ENCODE measurements around the gene PTTG1.

Gene PTTG1

GRCh38 chr5:160421625-160422258, at the start of gene PTTG1:
PTTG1 (plus strand) TSS chr5:160421855; CDS start chr5:160422313, 458 bp downstream.
- DNase-seq (ENCODE audit: low read depth in 1 of 2, low spot score in 1 of 2) = peak; percentile 79 to 83

GRCh38 chr5:160375166-160375565, 46.5 kb upstream of the PTTG1 start:
- no peak for DNase-seq (ENCODE audit: low read depth in 1 of 2, low spot score in 1 of 2)

DNA sequence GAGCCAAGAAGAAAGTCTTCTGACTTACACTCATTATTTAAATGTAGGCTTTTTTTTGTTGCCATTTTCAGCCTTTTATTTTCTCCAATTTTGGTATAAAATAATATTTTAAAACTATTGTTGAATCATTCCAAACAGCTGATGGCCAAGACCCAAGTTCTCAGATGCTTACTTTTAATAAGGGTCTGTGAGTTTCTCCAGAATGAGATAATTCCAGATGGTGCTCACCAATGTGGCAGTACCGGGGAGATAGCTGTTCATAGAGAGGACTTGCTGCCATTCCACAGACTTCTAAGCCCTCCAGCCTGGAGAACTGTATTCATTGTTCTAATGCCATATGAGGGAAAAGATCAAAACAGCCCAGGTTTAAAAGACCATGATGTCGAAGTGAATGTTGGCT, 46.0 kb upstream of the PTTG1 start:
- no peak for DNase-seq (ENCODE audit: low read depth in 1 of 2, low spot score in 1 of 2)

- no peak for DNase-seq (ENCODE audit: low read depth in 1 of 2, low spot score in 1 of 2)
Measured at GRCh38 chr5:160376416-160376815, 45.2 kb upstream of the PTTG1 start.

GRCh38 chr5:160377651-160378050, 44.0 kb upstream of the PTTG1 start:
- DNase-seq (ENCODE audit: low read depth in 1 of 2, low spot score in 1 of 2) = no peak

DNA sequence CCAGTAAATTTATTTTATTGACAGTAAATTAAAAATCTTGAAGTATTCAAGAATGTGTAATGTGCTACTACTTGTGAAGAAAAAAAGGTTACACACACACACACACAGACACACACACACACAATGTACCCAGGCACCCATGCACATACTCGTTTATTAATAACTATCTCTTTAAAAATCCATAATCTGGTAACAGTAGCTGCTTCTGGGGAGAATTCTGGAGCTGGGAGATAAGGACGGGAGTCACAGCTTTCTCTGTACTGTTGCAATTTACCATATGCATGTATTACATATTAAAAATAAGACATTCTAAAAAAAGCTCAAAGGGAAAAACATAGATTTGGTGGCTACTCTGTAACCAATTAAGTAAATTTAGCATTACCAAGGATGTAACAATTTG, 43.3 kb upstream of the PTTG1 start:
- DNase-seq (ENCODE audit: low read depth in 1 of 2, low spot score in 1 of 2) = no peak

DNA sequence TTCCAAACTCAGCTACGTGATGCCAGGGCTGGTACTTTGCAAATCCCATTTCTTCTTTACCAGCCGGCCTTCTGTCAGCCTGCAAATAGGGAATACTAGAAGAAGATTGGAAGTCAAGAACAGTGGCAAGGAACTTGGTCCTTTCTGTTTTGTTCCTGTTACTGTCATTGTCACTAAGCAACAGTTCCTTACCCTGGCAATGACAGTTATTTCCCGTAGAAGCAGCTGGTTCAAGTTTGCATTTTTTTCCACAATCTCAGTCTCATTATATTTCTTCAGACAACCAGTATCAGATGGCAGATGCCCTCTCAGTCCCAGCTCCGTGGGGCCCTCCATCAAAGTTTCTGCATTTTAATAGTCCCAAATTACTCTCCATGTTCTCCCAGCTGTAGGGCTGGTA, 42.1 kb upstream of the PTTG1 start:
- no peak for DNase-seq (ENCODE audit: low read depth in 1 of 2, low spot score in 1 of 2)

DNA sequence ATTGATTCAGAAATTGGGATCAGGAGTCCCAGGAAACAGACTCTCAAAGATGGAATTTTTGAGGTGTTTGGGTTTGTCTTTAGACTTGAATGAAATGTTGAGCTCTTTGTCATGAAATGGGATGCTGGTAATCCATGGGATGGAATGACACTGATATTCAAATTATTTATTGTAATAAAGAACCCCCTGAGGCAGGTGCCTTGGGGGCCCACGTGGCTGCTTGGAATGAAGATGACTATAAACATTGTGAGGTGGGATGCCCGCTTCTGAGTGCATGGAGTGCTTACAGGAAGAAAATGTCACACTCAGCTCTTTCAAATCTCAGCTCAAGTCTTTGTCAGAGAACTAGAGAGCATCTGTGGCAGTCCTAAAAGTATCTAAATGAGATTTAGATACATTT, 41.6 kb upstream of the PTTG1 start:
- no peak for DNase-seq (ENCODE audit: low read depth in 1 of 2, low spot score in 1 of 2)

DNA sequence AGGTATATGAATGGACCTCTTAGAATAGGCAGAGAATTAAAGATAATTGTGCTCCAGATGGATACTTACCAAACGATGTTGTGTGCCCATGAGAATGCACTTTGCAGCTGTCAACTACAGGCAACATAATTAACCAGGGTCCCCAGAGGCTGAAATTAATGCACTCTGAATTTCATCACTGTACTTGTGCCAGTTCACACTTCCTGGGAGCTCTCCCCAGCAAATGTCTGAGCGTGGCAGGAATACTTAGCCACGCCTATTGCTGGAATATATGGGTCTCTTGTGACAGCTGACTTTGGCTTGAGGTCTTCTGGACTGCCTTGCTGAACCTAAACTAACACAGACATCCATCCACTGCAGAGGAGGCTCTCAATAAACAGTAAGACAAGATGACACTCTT, 39.3 kb upstream of the PTTG1 start:
- no peak for DNase-seq (ENCODE audit: low read depth in 1 of 2, low spot score in 1 of 2)

DNA sequence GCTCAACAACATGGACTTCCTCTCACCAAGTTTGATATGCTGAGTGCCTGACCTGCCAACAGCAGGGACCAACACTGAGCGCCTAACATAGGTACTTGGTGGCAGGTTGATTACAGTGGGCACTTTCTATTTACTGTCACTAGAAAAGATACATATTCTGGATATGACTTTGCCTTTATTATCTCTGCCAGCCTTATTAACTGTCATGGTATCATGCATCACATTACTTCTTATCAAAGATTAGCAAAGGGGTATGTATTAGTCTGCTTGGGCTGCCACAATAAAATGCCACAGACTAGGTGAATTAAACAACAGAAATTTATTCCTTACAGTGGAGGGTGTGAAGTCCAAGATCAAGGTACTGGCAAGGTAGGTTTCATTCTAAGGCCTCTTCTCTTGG, 37.0 kb upstream of the PTTG1 start:
- no peak for DNase-seq (ENCODE audit: low read depth in 1 of 2, low spot score in 1 of 2)

- no peak for DNase-seq (ENCODE audit: low read depth in 1 of 2, low spot score in 1 of 2)
Measured at GRCh38 chr5:160385496-160385895, 36.2 kb upstream of the PTTG1 start.

DNA sequence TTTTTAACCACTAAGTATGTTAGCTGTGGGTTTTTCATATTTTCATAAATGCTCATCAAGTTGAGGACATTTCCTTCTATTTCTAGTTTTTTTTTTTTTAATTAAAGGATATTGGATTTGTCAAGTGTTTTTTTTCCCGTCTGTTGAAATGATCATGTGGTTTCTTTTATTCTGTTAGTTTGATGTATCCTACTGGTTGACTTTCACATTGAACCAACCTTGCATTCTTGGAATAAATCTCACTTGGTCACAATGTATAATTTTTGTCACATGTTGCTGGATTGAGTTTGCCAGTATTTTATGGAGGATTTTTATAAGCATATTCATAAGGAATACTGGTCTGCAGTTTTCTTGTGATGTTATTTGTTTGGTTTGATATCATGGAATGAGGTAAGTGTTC, 34.2 kb upstream of the PTTG1 start:
- no peak for DNase-seq (ENCODE audit: low read depth in 1 of 2, low spot score in 1 of 2)

DNA sequence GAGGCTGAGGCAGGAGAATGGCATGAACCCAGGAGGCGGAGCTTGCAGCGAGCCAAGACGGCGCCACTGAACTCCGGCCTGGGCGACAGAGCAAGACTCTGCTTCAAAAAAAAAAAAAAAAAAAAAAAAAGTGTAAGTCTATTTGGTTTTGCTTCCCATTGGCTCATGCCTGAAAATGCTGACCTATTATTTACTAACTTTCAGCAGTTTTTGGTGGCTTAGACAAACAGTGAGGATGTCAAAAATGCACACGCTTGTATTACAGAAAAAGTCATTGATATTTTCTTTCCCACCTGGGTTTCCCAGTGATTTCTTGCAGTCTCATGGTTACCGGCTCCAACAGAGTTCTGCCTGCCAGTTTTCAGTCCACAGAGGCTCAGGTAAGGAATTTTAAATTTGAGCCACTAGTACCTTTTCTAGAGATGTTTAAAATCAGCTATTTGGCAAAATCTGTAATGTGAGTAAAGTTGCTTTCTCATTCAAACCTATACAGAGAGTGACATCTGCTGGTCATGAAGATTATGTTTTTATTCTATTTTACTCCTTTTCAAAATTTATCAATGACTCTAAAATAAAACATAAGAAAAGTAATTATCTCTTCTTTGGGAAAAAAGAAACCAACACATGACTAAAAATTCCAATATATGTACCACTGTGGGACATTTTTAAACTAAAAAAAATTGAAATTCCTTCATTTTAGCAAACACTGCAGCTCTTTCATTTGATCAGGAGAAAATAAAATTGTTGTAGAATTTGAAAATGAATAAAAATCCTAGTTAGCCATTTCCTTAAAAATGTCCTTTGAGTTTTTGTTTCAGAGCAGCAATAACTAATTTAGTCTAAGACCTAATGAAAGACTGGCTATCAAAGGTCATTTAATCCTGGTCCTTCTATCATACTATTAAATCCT, 30.6 kb upstream of the PTTG1 start:
- DNase-seq (ENCODE audit: low read depth in 1 of 2, low spot score in 1 of 2) = no peak

GRCh38 chr5:160395111-160395510, 26.5 kb upstream of the PTTG1 start:
- no peak for DNase-seq (ENCODE audit: low read depth in 1 of 2, low spot score in 1 of 2)

DNA sequence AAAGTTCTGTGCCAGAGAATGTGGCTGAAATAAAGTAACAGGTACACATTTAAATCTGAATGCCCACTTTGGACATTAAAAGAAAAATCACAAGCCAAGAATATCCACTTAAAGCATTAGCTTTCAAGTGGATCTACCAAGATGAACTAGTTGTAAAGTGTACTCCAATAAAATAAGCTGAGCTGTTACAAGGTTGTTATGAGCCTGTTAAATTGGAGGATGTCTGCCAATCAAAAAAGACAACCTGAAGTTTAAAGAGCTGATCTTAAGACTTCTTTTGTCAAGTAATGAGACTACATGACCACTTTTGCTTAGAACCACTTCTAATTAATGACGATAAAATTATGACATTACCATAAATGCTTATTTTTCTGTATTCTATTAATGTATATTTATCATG, 24.2 kb upstream of the PTTG1 start:
- no peak for DNase-seq (ENCODE audit: low read depth in 1 of 2, low spot score in 1 of 2)

DNA sequence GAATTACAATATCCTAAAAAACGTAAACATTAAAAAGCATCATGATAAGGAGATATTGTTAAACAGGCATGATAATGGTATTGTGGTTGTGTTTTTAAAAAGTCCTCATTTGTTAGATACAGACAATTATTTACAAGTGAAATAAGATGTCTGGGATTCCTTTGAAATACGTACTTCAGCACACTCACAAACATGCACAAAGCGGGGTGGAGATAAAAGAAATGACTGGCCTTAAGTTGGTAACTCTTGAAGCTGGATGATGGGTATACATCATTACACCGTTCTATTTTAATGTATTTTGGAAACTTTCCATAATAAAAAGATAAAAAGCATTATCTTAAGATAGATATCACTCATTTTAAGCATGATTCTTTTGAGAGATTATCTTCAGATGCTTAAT, 22.8 kb upstream of the PTTG1 start:
- no peak for DNase-seq (ENCODE audit: low read depth in 1 of 2, low spot score in 1 of 2)

- peak; percentile 21 to 39 for DNase-seq (ENCODE audit: low read depth in 1 of 2, low spot score in 1 of 2)
Measured at GRCh38 chr5:160399402-160400353, 22.0 kb upstream of the PTTG1 start, which contains the start of gene FAM200C. FAM200C (minus strand) TSS chr5:160400054; CDS start chr5:160395490, 4,564 bp downstream.

DNA sequence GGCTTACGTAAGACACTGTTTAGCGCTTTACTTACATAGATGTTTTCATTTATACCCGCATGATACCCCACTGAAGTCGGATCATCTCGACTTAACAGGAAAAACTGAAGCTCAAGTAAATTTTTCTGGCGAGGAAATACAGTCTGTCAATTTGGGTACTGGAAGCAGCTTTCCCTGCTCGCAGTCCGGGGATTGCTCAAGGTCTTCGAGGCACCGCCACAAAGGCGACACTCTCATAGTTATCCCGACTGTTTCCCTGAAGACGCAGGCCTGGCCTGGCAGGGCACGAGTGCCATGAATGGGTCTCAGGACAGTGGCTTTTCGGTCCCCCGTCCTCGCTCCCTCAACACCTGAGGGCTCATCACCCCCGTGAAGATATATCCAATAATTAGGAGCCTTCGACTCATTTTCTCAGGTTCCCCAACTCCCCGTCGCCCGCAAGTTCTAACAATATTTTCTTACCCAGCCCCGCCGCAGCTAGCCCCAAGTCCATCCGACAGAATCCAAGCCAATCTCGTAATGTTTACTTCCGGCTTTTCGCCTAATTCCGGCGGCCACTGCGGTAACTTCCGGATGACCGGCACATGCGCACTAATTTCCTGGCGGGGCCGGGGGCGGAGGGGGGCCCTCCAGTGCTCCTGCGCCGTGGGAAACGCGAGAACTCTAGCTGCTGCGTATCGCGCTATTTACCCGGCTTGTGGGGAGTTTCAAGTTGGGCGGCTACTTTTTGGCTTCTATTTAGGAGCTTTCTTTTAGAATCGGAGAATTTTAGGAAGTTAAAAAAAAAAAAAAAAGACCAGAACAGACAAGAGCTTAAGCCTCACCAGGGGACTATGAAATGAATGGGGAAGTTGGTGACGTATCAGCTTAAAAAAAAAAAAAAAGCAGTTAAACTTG, 2.8 kb upstream of the PTTG1 start, which contains the start of gene SLU7:
Gene SLU7, minus strand, starts transcription at position 521 of the 897 bp plus-strand sequence. CDS start 3,787 bp downstream, outside the sequence.
- peak; percentile 83 to 88 for DNase-seq (ENCODE audit: low read depth in 1 of 2, low spot score in 1 of 2)

DNA sequence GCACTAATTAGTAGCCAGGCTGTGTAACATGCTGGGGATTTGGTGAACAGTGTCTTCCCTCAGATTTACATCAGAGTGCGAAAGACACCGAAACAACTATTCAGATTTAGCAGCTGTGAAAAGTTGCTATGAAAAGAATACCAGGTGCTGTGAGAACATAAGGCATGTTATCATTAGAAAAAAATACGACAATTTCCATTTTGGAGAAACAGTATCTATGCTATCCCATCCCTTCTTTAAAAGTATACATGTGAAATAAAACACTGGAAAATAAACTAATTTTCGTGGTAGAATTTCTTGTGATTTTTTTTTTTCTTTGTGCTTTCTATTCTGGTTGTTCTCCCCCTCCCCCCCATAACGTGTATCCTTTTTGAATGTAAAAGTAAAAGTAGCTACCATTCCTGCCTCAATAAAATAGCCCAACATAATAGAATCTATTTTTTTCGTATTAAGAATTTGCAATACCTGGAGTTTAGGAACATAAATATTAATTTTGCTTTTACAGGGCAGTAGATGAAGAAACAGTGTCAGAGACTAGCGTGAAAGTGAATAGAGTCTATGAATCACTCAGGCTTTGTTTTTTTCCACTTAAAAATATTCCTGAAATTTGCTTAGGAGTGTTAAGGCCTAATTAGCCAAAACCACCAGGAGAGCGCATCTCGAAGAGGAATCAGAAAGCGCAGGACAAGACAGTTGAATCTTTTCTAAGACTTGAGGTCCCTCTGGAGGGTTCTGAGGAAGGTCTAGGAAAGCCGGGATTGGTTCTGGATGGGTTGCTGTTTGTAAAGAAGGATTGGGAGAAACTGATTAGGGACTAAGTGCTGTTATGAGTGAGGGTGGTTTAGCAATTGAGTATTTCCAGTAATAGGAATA, 2.0 kb upstream of the PTTG1 start:
- DNase-seq (ENCODE audit: low read depth in 1 of 2, low spot score in 1 of 2) = no peak
